ENCODE data around the gene ZNF485.

GRCh38 chr10:43591303-43591904 is 14.8 kb upstream of the ZNF485 start:
- TF ChIP-seq CTCF (IDR thresholded peaks at IDR 0.05) (no peak), EZH2 (IDR thresholded peaks at IDR 0.05; ENCODE audit: borderline replicate concordance, insufficient read depth, low read depth, low read length, poor library complexity, severe bottlenecking) (no peak)

Measured in B cell (primary cell).